ENCODE measurements around the gene MPV17. TPM values are rescaled to one million over a fixed set of nuclear protein-coding genes. Genes with fewer than 3 reads are reported as not detected.

Gene MPV17
- total RNA-seq, 1 experiment from 2014 or later: 51.5 TPM

DNA sequence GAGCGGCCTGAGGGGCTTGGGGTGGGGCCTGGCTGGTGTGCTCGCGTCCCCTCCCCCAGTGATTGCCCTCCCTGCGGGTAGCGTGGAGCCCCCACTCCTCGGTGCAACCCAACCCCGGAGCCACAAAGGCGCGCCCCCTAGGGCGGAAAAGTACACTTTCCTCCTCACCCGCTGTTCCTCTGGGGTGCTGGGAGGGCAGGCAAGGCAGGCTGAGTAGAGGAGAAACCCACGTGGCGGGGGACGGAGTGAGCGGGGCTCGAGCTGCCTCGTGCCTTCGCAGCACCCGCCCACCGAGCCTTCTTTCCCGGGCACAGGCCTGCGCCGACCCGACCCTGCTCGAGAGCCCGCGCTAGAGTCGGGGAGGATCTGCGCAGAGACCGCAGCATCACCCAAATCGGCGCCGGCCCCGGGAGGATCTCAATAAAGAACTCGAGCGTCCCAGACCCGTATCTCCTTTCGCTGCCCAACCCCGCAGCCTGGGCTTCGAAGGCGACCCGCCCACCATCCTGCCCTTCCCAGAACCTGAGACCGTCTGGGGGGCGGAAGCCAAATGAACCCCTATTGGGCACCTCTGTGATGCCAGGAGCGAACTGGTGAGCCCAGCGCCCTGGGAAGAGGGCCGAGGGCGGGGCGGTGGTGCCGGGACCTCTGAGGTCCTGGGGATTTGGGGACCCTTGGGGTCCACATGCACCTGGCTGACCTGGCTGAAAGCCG lies 16.2 kb downstream of the MPV17 start (continued):
- no peak for TF ChIP-seq ZNF671 (CRISPR knock-in tag; IDR thresholded peaks at IDR 0.05)

DNA sequence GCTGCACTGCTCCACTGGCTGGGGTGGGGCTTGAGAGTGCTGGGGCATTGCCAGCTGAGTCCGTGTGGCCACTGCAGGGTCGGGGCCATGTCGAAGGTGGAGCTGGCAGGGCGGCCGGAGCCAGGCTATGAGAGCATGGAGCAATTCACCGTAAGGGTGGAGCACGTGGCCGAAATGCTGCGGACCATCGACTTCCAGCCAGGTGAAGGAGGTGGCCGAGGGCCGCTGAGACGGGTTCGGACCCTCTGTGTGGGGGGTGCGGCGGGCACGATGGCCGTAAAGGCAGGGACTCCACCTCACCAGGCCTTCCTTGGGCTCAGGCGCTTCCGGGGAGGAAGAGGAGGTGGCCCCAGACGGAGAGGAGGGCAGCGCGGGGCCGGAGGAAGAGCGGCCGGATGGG lies 16.8 kb downstream of the MPV17 start:
- Mint-ChIP-seq H3K27ac (no peak overlapping the region), H3K4me1 (peaks cover 8% of the 10 kb centered on the region; the same call in 1 of the 2 replicates), H3K4me3 (peak overlapping the region; percentile 62), H3K9me3 (no peaks in the 10 kb centered on the region), H3K36me3 (peaks cover 6% of the 10 kb centered on the region), H3K27me3 (ENCODE audit: low read depth) (peaks cover 53% of the 10 kb centered on the region)
- no peak for TF ChIP-seq FOXK1 (CRISPR knock-in tag; IDR thresholded peaks at IDR 0.05)
- TF ChIP-seq, protein P1, sequence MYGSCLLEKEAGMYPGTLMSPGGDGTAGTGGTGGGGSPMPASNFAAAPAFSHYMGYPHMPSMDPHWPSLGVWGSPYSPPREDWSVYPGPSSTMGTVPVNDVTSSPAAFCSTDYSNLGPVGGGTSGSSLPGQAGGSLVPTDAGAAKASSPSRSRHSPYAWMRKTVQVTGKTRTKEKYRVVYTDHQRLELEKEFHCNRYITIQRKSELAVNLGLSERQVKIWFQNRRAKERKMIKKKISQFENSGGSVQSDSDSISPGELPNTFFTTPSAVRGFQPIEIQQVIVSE (CRISPR knock-in tag; IDR thresholded peaks at IDR 0.05; ENCODE audit: borderline replicate concordance): no peak
- TF ChIP-seq, protein P2, sequence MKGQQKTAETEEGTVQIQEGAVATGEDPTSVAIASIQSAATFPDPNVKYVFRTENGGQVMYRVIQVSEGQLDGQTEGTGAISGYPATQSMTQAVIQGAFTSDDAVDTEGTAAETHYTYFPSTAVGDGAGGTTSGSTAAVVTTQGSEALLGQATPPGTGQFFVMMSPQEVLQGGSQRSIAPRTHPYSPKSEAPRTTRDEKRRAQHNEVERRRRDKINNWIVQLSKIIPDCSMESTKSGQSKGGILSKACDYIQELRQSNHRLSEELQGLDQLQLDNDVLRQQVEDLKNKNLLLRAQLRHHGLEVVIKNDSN (CRISPR knock-in tag; IDR thresholded peaks at IDR 0.05): peak; percentile 32; the same call in 1 of the 2 replicates
- 0 out of 2 replicates have a peak, but pooled peaks have one; percentile 16 for TF ChIP-seq FOXP1 (CRISPR knock-in tag; IDR thresholded peaks at IDR 0.05; ENCODE audit: borderline replicate concordance)
- TF ChIP-seq, protein P3, sequence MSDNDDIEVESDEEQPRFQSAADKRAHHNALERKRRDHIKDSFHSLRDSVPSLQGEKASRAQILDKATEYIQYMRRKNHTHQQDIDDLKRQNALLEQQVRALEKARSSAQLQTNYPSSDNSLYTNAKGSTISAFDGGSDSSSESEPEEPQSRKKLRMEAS (CRISPR knock-in tag; IDR thresholded peaks at IDR 0.05): peak; percentile 50; the same call in 1 of the 2 replicates
- CTCF ChIA-PET: interaction anchor here (0.9 to 1.2 kb wide), 2 partner anchors 15 to 41 kb away, joined by 3 to 4 read pairs; no protein-coding TSS in a partner anchor
- no peak for ATAC-seq
- no peak for DNase-seq (ENCODE audit: low spot score)
- POLR2A ChIA-PET: no interaction called here

DNA sequence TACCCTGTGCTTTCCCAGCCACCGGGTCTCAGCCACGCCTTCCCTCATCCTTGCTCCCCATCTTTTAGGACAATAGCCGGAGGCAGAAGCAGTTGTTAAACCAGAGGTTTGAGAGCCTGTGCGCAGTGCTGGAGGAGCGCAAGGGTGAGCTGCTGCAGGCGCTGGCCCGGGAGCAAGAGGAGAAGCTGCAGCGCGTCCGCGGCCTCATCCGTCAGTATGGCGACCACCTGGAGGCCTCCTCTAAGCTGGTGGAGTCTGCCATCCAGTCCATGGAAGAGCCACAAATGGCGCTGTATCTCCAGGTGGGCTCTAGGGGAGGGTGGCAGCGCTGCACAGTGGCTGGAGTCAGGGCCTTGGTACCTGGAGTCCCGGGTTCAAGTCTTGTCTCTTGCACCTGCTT lies 17.4 kb downstream of the MPV17 start:
- H3K9me3 Mint-ChIP-seq: no peaks in the 10 kb centered on the region
- DNase-seq (ENCODE audit: low spot score): no peak
- peaks cover 53% of the 10 kb centered on the region for H3K27me3 Mint-ChIP-seq (ENCODE audit: low read depth)
- peaks cover 8% of the 10 kb centered on the region; the same call in 1 of the 2 replicates for H3K4me1 Mint-ChIP-seq
- peaks cover 6% of the 10 kb centered on the region for H3K36me3 Mint-ChIP-seq
- ATAC-seq: no peak
- TF ChIP-seq, protein P4, sequence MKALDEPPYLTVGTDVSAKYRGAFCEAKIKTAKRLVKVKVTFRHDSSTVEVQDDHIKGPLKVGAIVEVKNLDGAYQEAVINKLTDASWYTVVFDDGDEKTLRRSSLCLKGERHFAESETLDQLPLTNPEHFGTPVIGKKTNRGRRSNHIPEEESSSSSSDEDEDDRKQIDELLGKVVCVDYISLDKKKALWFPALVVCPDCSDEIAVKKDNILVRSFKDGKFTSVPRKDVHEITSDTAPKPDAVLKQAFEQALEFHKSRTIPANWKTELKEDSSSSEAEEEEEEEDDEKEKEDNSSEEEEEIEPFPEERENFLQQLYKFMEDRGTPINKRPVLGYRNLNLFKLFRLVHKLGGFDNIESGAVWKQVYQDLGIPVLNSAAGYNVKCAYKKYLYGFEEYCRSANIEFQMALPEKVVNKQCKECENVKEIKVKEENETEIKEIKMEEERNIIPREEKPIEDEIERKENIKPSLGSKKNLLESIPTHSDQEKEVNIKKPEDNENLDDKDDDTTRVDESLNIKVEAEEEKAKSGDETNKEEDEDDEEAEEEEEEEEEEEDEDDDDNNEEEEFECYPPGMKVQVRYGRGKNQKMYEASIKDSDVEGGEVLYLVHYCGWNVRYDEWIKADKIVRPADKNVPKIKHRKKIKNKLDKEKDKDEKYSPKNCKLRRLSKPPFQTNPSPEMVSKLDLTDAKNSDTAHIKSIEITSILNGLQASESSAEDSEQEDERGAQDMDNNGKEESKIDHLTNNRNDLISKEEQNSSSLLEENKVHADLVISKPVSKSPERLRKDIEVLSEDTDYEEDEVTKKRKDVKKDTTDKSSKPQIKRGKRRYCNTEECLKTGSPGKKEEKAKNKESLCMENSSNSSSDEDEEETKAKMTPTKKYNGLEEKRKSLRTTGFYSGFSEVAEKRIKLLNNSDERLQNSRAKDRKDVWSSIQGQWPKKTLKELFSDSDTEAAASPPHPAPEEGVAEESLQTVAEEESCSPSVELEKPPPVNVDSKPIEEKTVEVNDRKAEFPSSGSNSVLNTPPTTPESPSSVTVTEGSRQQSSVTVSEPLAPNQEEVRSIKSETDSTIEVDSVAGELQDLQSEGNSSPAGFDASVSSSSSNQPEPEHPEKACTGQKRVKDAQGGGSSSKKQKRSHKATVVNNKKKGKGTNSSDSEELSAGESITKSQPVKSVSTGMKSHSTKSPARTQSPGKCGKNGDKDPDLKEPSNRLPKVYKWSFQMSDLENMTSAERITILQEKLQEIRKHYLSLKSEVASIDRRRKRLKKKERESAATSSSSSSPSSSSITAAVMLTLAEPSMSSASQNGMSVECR (CRISPR knock-in tag; IDR thresholded peaks at IDR 0.05; ENCODE audit: borderline replicate concordance): no peak
- TF ChIP-seq, protein P2 (CRISPR knock-in tag; IDR thresholded peaks at IDR 0.05): no peak
- TF ChIP-seq MYBL2 (CRISPR knock-in tag; IDR thresholded peaks at IDR 0.05) (no peak), NFATC4 (CRISPR knock-in tag; IDR thresholded peaks at IDR 0.05) (no peak), ZNF416 (CRISPR knock-in tag; IDR thresholded peaks at IDR 0.05) (no peak), NFYB (CRISPR knock-in tag; conservative IDR thresholded peaks at IDR 0.05; ENCODE audit: low read depth) (no peak), ZNF232 (CRISPR knock-in tag; IDR thresholded peaks at IDR 0.05) (no peak), JAZF1 (CRISPR knock-in tag; IDR thresholded peaks at IDR 0.05) (no peak), GRHL2 (CRISPR knock-in tag; IDR thresholded peaks at IDR 0.05; ENCODE audit: insufficient replicate concordance, severe bottlenecking) (no peak), EMX1 (CRISPR knock-in tag; IDR thresholded peaks at IDR 0.05) (no peak), IRF2 (CRISPR knock-in tag; IDR thresholded peaks at IDR 0.05; ENCODE audit: borderline replicate concordance, low read depth) (no peak)
- TF ChIP-seq, protein P5, sequence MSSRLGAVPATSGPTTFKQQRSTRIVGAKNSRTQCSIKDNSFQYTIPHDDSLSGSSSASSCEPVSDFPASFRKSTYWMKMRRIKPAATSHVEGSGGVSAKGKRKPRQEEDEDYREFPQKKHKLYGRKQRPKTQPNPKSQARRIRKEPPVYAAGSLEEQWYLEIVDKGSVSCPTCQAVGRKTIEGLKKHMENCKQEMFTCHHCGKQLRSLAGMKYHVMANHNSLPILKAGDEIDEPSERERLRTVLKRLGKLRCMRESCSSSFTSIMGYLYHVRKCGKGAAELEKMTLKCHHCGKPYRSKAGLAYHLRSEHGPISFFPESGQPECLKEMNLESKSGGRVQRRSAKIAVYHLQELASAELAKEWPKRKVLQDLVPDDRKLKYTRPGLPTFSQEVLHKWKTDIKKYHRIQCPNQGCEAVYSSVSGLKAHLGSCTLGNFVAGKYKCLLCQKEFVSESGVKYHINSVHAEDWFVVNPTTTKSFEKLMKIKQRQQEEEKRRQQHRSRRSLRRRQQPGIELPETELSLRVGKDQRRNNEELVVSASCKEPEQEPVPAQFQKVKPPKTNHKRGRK (CRISPR knock-in tag; IDR thresholded peaks at IDR 0.05; ENCODE audit: borderline replicate concordance): no peak
- TF ChIP-seq, protein P1 (CRISPR knock-in tag; IDR thresholded peaks at IDR 0.05; ENCODE audit: borderline replicate concordance): no peak
- ChIA-PET CTCF (interaction anchor here (0.8 to 0.9 kb wide), 3 partner anchors 15 to 142 kb away, joined by 3 to 4 read pairs (median 3); no protein-coding TSS in a partner anchor), POLR2A (no interaction called here)
- no peak overlapping the region for H3K4me3 Mint-ChIP-seq
- H3K27ac Mint-ChIP-seq: no peak overlapping the region
